Kidney (tissue), 14 donors: ENCODE data around the gene IKZF2. TPM values are rescaled to one million over a fixed set of nuclear protein-coding genes. Genes with fewer than 3 reads are reported as not detected.

Experiments used
- DNase-seq, 5 donors: peaks; one replicate each; pipeline ENCODE4 v3.0.0-alpha.2; 2013 to 2020
- FAIRE-seq: peaks from 2 replicates; lab custom pipeline; 2012; peaks lifted over from hg19 to GRCh38; lab: Jason Lieb, UNC
- H3K27ac ChIP-seq, 2 donors: one replicate each; pipeline ENCODE4 v1.7.0; 2013; ENCODE audit warnings: low read depth in 2 of 2, low read length in 2 of 2, inconsistent platforms in 1 of 2
- H3K27me3 ChIP-seq: one replicate; pipeline ENCODE4 v1.7.1; 2013; ENCODE audit warnings: low read length, inconsistent platforms; ENCODE audit not compliant: control insufficient read depth, insufficient read depth
- H3K36me3 ChIP-seq, 3 donors: one replicate each; pipeline versions ENCODE4 v1.7.0 to v1.7.1; 2013; ENCODE audit warnings: low read length in 3 of 3, control low read depth in 1 of 3, inconsistent platforms in 1 of 3; ENCODE audit not compliant: insufficient read depth in 3 of 3, control insufficient read depth in 2 of 3
- H3K4me1 ChIP-seq, 3 donors: one replicate each; pipeline versions ENCODE4 v1.7.0 to v1.7.1; 2013; ENCODE audit warnings: low read length in 3 of 3, inconsistent platforms in 1 of 3, low read depth in 1 of 3; ENCODE audit not compliant: control insufficient read depth in 2 of 3, insufficient read depth in 2 of 3
- H3K4me3 ChIP-seq, 3 donors: one replicate each; pipeline versions ENCODE4 v1.7.0 to v1.8.1; 2013; ENCODE audit warnings: low read length in 3 of 3, control low read depth in 1 of 3, inconsistent platforms in 1 of 3
- H3K9ac ChIP-seq, 3 donors: one replicate each; pipeline versions ENCODE4 v1.7.0 to v1.7.1; 2013; ENCODE audit warnings: low read length in 3 of 3, control low read depth in 1 of 3, inconsistent platforms in 1 of 3
- H3K9me3 ChIP-seq, 3 donors: one replicate each; pipeline versions ENCODE4 v1.7.0 to v1.7.1; 2013; ENCODE audit warnings: low read length in 3 of 3, control low read depth in 1 of 3, inconsistent platforms in 1 of 3; ENCODE audit not compliant: control insufficient read depth in 2 of 3, insufficient read depth in 1 of 3
- CTCF ChIP-seq: IDR thresholded peaks from 3 replicates; pipeline ENCODE4 v1.5.1; 2012; ENCODE audit warnings: mild to moderate bottlenecking, moderate library complexity, borderline replicate concordance; ENCODE audit not compliant: insufficient read depth; ENCODE audit errors: extremely low read depth
- intact Hi-C: fragments of 100-400 bp; cut with DNase I; formaldehyde crosslinking; loops from one replicate; pipeline ENCODE4 v1.11.1; 2022
- polyA plus RNA-seq: library from polyadenylated mRNA; stranded (reverse); fragments of 350-450 nt; fragmentation: Illumina TruSeq; extraction: RNeasy Lipid Tissue Mini Kit (QIAGEN cat#74804); gene quantifications from one replicate; pipeline ENCODE4 v1.2.3, GENCODE V29; 2014; ENCODE audit warnings: low read depth, low replicate concordance; ENCODE audit not compliant: insufficient read depth
- total RNA-seq: library from RNA; stranded (reverse); fragmentation: NEBNext Ultra II Directional; extraction: Animal tissue kit (Norgen Biotek cat#: 25700); gene quantifications from one replicate; pipeline ENCODE4 v1.2.1, GENCODE V29; 2021
- donor health status: control.
- donor health status: control.
- donor health status: control.
- donor health status: control.
- donor health status: control.
- donor health status: DM: yes; HTN: yes; CAD: no.
- donor health status: Normal renal cell carcinoma (clear cell type).

Gene IKZF2
- total and polyA plus RNA-seq, 2 donors from 2014 or later: 0.75 to 12.4 TPM

GRCh38 chr2:213098612-213099011 is 52.8 kb downstream of the IKZF2 start:
- DNase-seq: no peak
- Histone ChIP-seq H3K27me3 (no peaks in the 10 kb centered on the region), H3K4me3 (no peak overlapping the region), H3K9me3 (no peaks in the 10 kb centered on the region), H3K27ac (no peak overlapping the region), H3K9ac (no peak overlapping the region), H3K4me1 (no peaks in the 10 kb centered on the region), H3K36me3 (no peaks in the 10 kb centered on the region)
- no peak for TF ChIP-seq CTCF
- FAIRE-seq: no peak
- intact Hi-C loops: no loop called here

GRCh38 chr2:213091765-213092164 is 59.6 kb downstream of the IKZF2 start:
- H3K4me1 ChIP-seq: no peaks in the 10 kb centered on the region
- H3K9ac ChIP-seq: no peak overlapping the region
- no peaks in the 10 kb centered on the region for H3K27me3 ChIP-seq
- H3K4me3 ChIP-seq: no peak overlapping the region
- no peak for DNase-seq
- no peak for FAIRE-seq
- no peaks in the 10 kb centered on the region for H3K36me3 ChIP-seq
- no peak overlapping the region for H3K27ac ChIP-seq
- TF ChIP-seq CTCF: no peak
- intact Hi-C loops: no loop called here
- no peaks in the 10 kb centered on the region for H3K9me3 ChIP-seq

GRCh38 chr2:213090772-213091171 is 60.6 kb downstream of the IKZF2 start:
- H3K9me3 ChIP-seq: no peaks in the 10 kb centered on the region
- DNase-seq (no peak), FAIRE-seq (no peak)
- TF ChIP-seq CTCF: no peak
- no peaks in the 10 kb centered on the region for H3K27me3 ChIP-seq
- intact Hi-C loops: no loop called here
- H3K27ac ChIP-seq: no peak overlapping the region
- no peaks in the 10 kb centered on the region for H3K36me3 ChIP-seq
- H3K4me1 ChIP-seq: peaks cover 0 to 4% (median 4%) of the 10 kb centered on the region in 3 donors
- H3K4me3 ChIP-seq: no peak overlapping the region
- H3K9ac ChIP-seq: no peak overlapping the region

- DNase-seq: no peak
- H3K4me3 ChIP-seq: no peak overlapping the region
- H3K27ac ChIP-seq: no peak overlapping the region
- intact Hi-C loops: no loop called here
- H3K27me3 ChIP-seq: no peaks in the 10 kb centered on the region
- no peaks in the 10 kb centered on the region for H3K9me3 ChIP-seq
- H3K4me1 ChIP-seq: peaks cover 0 to 4% (median 4%) of the 10 kb centered on the region in 3 donors
- no peak for FAIRE-seq
- H3K36me3 ChIP-seq: no peaks in the 10 kb centered on the region
- no peak for TF ChIP-seq CTCF
- no peak overlapping the region for H3K9ac ChIP-seq
Observed at GRCh38 chr2:213089438-213089837, 62.0 kb downstream of the IKZF2 start.
